ENCODE measurements around the gene OR10A5. TPM values are rescaled to one million over a fixed set of nuclear protein-coding genes. Genes with fewer than 3 reads are reported as not detected.

OR10A5 gene
- total and polyA plus RNA-seq, 8 donors, result not detected

DNA sequence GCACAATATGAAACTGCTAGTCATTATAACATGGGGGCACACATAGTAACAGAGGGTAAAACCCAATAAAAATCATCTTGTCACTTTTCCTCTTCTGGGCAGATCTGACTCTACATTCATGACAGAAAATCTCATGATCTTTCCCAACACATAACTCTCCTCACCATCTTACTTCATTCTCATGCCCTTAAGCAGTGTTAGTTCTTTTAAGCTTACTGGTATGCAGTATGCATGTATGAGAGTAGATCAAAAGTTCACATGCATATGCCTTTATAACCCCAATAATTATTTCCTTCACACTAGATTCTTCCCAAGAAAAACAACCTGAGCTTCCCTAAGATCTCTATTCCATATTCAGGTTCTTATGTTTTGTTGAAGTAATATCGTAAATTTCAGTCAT lies 25.8 kb downstream of the OR10A5 start:
- Histone ChIP-seq H3K4me3 (no peak overlapping the region), H3K27me3 (no peaks in the 10 kb centered on the region), H3K4me1 (no peaks in the 10 kb centered on the region), H3K36me3 (no peaks in the 10 kb centered on the region), H3K9me3 (no peaks in the 10 kb centered on the region), H3K27ac (no peak overlapping the region)
- TF ChIP-seq, protein P1, sequence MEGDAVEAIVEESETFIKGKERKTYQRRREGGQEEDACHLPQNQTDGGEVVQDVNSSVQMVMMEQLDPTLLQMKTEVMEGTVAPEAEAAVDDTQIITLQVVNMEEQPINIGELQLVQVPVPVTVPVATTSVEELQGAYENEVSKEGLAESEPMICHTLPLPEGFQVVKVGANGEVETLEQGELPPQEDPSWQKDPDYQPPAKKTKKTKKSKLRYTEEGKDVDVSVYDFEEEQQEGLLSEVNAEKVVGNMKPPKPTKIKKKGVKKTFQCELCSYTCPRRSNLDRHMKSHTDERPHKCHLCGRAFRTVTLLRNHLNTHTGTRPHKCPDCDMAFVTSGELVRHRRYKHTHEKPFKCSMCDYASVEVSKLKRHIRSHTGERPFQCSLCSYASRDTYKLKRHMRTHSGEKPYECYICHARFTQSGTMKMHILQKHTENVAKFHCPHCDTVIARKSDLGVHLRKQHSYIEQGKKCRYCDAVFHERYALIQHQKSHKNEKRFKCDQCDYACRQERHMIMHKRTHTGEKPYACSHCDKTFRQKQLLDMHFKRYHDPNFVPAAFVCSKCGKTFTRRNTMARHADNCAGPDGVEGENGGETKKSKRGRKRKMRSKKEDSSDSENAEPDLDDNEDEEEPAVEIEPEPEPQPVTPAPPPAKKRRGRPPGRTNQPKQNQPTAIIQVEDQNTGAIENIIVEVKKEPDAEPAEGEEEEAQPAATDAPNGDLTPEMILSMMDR (IDR thresholded peaks at IDR 0.05), result no peak
- no peak for TF ChIP-seq POLR2A (IDR thresholded peaks at IDR 0.05)
- no peak for TF ChIP-seq EP300 (IDR thresholded peaks at IDR 0.05)
- TF ChIP-seq POLR2AphosphoS5 (IDR thresholded peaks at IDR 0.05), result no peak
- no peak for DNase-seq
- 68 to 97% (median 91%) methylated on average over 1 of the region's 1 CpG for WGBS, 5 donors
- intact Hi-C loops (cut with DNase I; ENCODE audit: low total_unique reads), result no loop called here

DNA sequence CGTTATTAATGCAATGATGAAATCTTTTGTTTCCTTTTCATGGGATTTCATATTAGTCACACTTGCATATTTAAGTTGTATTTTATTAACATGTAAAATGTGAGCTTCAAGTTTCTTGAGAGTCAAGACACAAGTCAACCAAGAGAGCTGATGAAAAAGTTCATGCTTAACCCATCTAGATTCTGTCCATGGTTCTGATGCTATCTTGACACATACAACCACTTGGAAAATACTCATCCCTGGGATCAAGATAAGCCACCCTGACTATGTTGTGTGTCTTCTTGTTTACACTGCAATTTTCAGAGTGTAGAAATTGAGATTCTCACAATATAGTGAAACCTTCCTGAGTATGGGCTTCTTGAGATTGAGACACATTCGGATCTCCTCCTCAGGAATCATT lies 30.3 kb downstream of the OR10A5 start:
- DNase-seq, result no peak
- no peak overlapping the region for H3K4me3 ChIP-seq
- TF ChIP-seq, protein P1 (IDR thresholded peaks at IDR 0.05), result no peak
- no peak for TF ChIP-seq POLR2A (IDR thresholded peaks at IDR 0.05)
- TF ChIP-seq EP300 (IDR thresholded peaks at IDR 0.05), result no peak
- no peak for TF ChIP-seq POLR2AphosphoS5 (IDR thresholded peaks at IDR 0.05)
- intact Hi-C loops (cut with DNase I; ENCODE audit: low total_unique reads), result no loop called here
- no peaks in the 10 kb centered on the region for H3K36me3 ChIP-seq
- no peaks in the 10 kb centered on the region for H3K27me3 ChIP-seq
- peaks cover 0 to 11% (median 5%) of the 10 kb centered on the region in 4 donors for H3K9me3 ChIP-seq
- no peak overlapping the region for H3K27ac ChIP-seq
- WGBS, 5 donors, result 76 to 93% (median 81%) methylated on average over 2 of the region's 2 CpGs
- H3K4me1 ChIP-seq, result no peaks in the 10 kb centered on the region

DNA sequence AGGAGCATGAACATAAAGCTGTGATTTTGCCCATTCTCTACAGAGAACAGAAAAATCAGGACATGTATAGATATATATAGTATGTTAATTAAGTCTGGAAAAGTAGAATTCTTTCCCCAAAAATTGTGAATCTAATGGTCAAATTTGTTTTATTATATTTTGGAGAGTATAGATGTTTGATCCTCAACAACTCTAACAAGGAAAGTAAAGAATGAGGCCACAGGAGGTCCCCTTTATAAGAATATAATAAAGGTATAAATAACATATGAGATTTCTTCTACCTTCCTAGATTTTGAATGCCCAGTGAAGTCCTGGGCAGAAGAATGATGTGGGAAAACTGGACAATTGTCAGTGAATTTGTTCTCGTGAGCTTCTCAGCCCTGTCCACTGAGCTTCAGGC lies 30.8 kb downstream of the OR10A5 start, which contains the start of gene OR10A4:
Gene OR10A4 (plus strand): TSS at position 301 of the 400 bp plus-strand sequence. CDS start 23 bp downstream, at position 324.
- intact Hi-C loops (cut with DNase I; ENCODE audit: low total_unique reads), result no loop called here
- WGBS, 5 donors, result 88 to 100% (median 95%) methylated on average over 1 of the region's 1 CpG
- Histone ChIP-seq H3K36me3 (no peaks in the 10 kb centered on the region), H3K4me3 (no peak within 1 kb of the TSS), H3K9me3 (peaks cover 0 to 11% (median 5%) of the 10 kb centered on the region in 4 donors), H3K27ac (no peak within 1 kb of the TSS), H3K27me3 (no peaks in the 10 kb centered on the region), H3K4me1 (no peaks in the 10 kb centered on the region)
- DNase-seq, result no peak
- TF ChIP-seq, protein P1 (IDR thresholded peaks at IDR 0.05), result no peak
- TF ChIP-seq POLR2AphosphoS5 (IDR thresholded peaks at IDR 0.05), result no peak
- no peak for TF ChIP-seq EP300 (IDR thresholded peaks at IDR 0.05)
- TF ChIP-seq POLR2A (IDR thresholded peaks at IDR 0.05), result no peak

DNA sequence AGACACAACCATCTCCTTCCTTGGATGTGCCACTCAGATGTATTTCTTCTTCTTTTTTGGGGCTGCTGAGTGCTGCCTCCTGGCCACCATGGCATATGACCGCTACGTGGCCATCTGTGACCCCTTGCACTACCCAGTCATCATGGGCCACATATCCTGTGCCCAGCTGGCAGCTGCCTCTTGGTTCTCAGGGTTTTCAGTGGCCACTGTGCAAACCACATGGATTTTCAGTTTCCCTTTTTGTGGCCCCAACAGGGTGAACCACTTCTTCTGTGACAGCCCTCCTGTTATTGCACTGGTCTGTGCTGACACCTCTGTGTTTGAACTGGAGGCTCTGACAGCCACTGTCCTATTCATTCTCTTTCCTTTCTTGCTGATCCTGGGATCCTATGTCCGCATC lies 31.4 kb downstream of the OR10A5 start:
- Histone ChIP-seq H3K27ac (no peak overlapping the region), H3K9me3 (peaks cover 0 to 11% (median 5%) of the 10 kb centered on the region in 4 donors), H3K4me3 (no peak overlapping the region), H3K4me1 (no peaks in the 10 kb centered on the region), H3K27me3 (no peaks in the 10 kb centered on the region), H3K36me3 (no peaks in the 10 kb centered on the region)
- DNase-seq, result no peak
- no peak for TF ChIP-seq POLR2AphosphoS5 (IDR thresholded peaks at IDR 0.05)
- no peak for TF ChIP-seq POLR2A (IDR thresholded peaks at IDR 0.05)
- TF ChIP-seq EP300 (IDR thresholded peaks at IDR 0.05), result no peak
- TF ChIP-seq, protein P1 (IDR thresholded peaks at IDR 0.05), result no peak
- 74 to 93% (median 83%) methylated on average over 2 to 3 of the region's 3 CpGs for WGBS, 5 donors
- intact Hi-C loops (cut with DNase I; ENCODE audit: low total_unique reads), result no loop called here
